Esophagus mucosa (tissue), 1 donor: ENCODE results near the gene FLYWCH2. TPM values are rescaled to one million over a fixed set of nuclear protein-coding genes. Genes with fewer than 3 reads are reported as not detected.
"Not testable (repeated sequence)": the region's sequence is repeated elsewhere in the genome, so short reads cannot be mapped to it uniquely, and the experiment has no call there.

Experiments used
- ATAC-seq: fragments of 200-7000 bp; cut with Tn5 transposase; one replicate; pipeline ENCODE4 v1.9.1; 2020
- total RNA-seq: library from RNA; stranded (reverse); gene quantifications from one replicate; pipeline ENCODE4 v1.2.4, GENCODE V29; 2023
- donor health status: DM: yes; HTN: yes; CAD: no.

Gene FLYWCH2
- total RNA-seq, 1 donor from 2014 or later, result 19.5 TPM

- no peak for ATAC-seq
Observed at GRCh38 chr16:2914233-2914632, 31.2 kb downstream of the FLYWCH2 start.

- ATAC-seq, result peak; percentile 7
Observed at GRCh38 chr16:2915196-2915929, 32.3 kb downstream of the FLYWCH2 start.

- peak; percentile 31 for ATAC-seq
Observed at GRCh38 chr16:2919511-2920255, 36.7 kb downstream of the FLYWCH2 start.

GRCh38 chr16:2923481-2923880 is 40.5 kb downstream of the FLYWCH2 start:
- no peak for ATAC-seq

- ATAC-seq, result peak; percentile 77
Observed at GRCh38 chr16:2924901-2925755, 42.1 kb downstream of the FLYWCH2 start.

- no peak for ATAC-seq
Observed at GRCh38 chr16:2925951-2926649, 43.1 kb downstream of the FLYWCH2 start.

- no peak for ATAC-seq
Observed at GRCh38 chr16:2926650-2926999, 43.6 kb downstream of the FLYWCH2 start.

GRCh38 chr16:2927010-2927646 is 44.1 kb downstream of the FLYWCH2 start:
- ATAC-seq, result peak; percentile 90

- ATAC-seq, result not testable (repeated sequence)
Observed at GRCh38 chr16:2928151-2928550, 45.1 kb downstream of the FLYWCH2 start.

GRCh38 chr16:2928796-2929195 is 45.8 kb downstream of the FLYWCH2 start:
- no peak for ATAC-seq

- no peak for ATAC-seq
Observed at GRCh38 chr16:2929693-2930092, 46.7 kb downstream of the FLYWCH2 start.

- no peak for ATAC-seq
Observed at GRCh38 chr16:2930236-2930635, 47.2 kb downstream of the FLYWCH2 start.

- ATAC-seq, result not testable (repeated sequence)
Observed at GRCh38 chr16:2931231-2931914, 48.4 kb downstream of the FLYWCH2 start.

GRCh38 chr16:2933136-2933535 is 50.1 kb downstream of the FLYWCH2 start:
- no peak for ATAC-seq

GRCh38 chr16:2933701-2934100 is 50.7 kb downstream of the FLYWCH2 start:
- ATAC-seq, result no peak

GRCh38 chr16:2934450-2934849 is 51.4 kb downstream of the FLYWCH2 start:
- ATAC-seq, result no peak

GRCh38 chr16:2936436-2937011 is 53.5 kb downstream of the FLYWCH2 start:
- peak; percentile 16 for ATAC-seq

- peak; percentile 8 for ATAC-seq
Observed at GRCh38 chr16:2937170-2937569, 54.2 kb downstream of the FLYWCH2 start.

- no peak for ATAC-seq
Observed at GRCh38 chr16:2938206-2938605, 55.2 kb downstream of the FLYWCH2 start.

GRCh38 chr16:2939968-2940367 is 57.0 kb downstream of the FLYWCH2 start:
- no peak for ATAC-seq

- ATAC-seq, result no peak
Observed at GRCh38 chr16:2942045-2942444, 59.0 kb downstream of the FLYWCH2 start.
